DOHH2 (cell line): Measurements from ENCODE around the gene ZNF654.

Experiments
- H3F3A ChIP-seq: fragments of 200-600 bp; sonication (generic), shearing (Covaris generic); 2 replicates; pipeline ENCODE4 v1.6.0; 2016; ENCODE audit warnings: antibody characterized with exemption, mild to moderate bottlenecking; ENCODE audit not compliant: control insufficient read depth, insufficient read depth
- H3K27ac ChIP-seq: fragments of 200-600 bp; sonication (generic); 2 replicates; pipeline ENCODE4 v1.5.1; 2014; ENCODE audit warnings: low read depth, mild to moderate bottlenecking, low read length, moderate library complexity
- H3K27me3 ChIP-seq: fragments of 200-600 bp; sonication (generic); 2 replicates; pipeline ENCODE4 v1.6.1; 2014; ENCODE audit warnings: mild to moderate bottlenecking, low read length, mixed read lengths; ENCODE audit not compliant: control insufficient read depth
- H3K36me3 ChIP-seq: fragments of 200-600 bp; sonication (generic); 2 replicates; pipeline ENCODE4 v1.6.1; 2014; ENCODE audit warnings: mild to moderate bottlenecking, low read length, moderate library complexity, mixed read lengths; ENCODE audit not compliant: control insufficient read depth
- H3K4me1 ChIP-seq: fragments of 200-600 bp; sonication (generic); 2 replicates; pipeline ENCODE4 v1.6.1; 2014; ENCODE audit warnings: mild to moderate bottlenecking, low read length, mixed read lengths; ENCODE audit not compliant: control insufficient read depth
- H3K4me2 ChIP-seq: fragments of 200-600 bp; sonication (generic); 2 replicates; pipeline ENCODE4 v1.6.0; 2014; ENCODE audit warnings: mild to moderate bottlenecking, low read length, moderate library complexity
- H3K4me3 ChIP-seq: fragments of 200-600 bp; sonication (generic); 2 replicates; pipeline ENCODE4 v1.5.1; 2014; ENCODE audit warnings: mild to moderate bottlenecking, low read length, mixed read lengths
- H3K79me2 ChIP-seq: fragments of 200-600 bp; sonication (generic); 2 replicates; pipeline ENCODE4 v1.6.1; 2014; ENCODE audit warnings: mild to moderate bottlenecking, low read length, mixed read lengths; ENCODE audit not compliant: control insufficient read depth
- H3K9me2 ChIP-seq: fragments of 200-600 bp; sonication (generic); replicated peaks from 2 replicates; pipeline ENCODE4 v1.6.1; 2014; ENCODE audit warnings: mild to moderate bottlenecking, low read length, mixed read lengths; ENCODE audit not compliant: control insufficient read depth
- H3K9me3 ChIP-seq: fragments of 200-600 bp; sonication (generic); 2 replicates; pipeline ENCODE4 v1.6.1; 2014; ENCODE audit warnings: antibody characterized with exemption, low read length, mixed read lengths; ENCODE audit not compliant: control insufficient read depth, insufficient read depth
- H4K20me1 ChIP-seq: fragments of 200-600 bp; sonication (generic); 2 replicates; pipeline ENCODE4 v1.6.0; 2014; ENCODE audit warnings: low read depth, mild to moderate bottlenecking, antibody characterized with exemption, low read length, moderate library complexity; ENCODE audit not compliant: control insufficient read depth, insufficient read depth
- EZH2phosphoT487 ChIP-seq: fragments of 200-600 bp; sonication (generic); IDR thresholded peaks from 2 replicates; pipeline ENCODE4 v1.6.1; 2017; ENCODE audit warnings: borderline replicate concordance, mild to moderate bottlenecking, antibody characterized with exemption, low read length, moderate library complexity, mixed read lengths
- TF ChIP-seq, protein P1 (sequence below): fragments of 200-600 bp; sonication (generic); IDR thresholded peaks from one replicate; pipeline ENCODE4 v1.5.1; 2014; ENCODE audit warnings: antibody characterized with exemption, mild to moderate bottlenecking, low read depth, low read length; ENCODE audit not compliant: poor library complexity, severe bottlenecking

The ZNF654 gene

DNA sequence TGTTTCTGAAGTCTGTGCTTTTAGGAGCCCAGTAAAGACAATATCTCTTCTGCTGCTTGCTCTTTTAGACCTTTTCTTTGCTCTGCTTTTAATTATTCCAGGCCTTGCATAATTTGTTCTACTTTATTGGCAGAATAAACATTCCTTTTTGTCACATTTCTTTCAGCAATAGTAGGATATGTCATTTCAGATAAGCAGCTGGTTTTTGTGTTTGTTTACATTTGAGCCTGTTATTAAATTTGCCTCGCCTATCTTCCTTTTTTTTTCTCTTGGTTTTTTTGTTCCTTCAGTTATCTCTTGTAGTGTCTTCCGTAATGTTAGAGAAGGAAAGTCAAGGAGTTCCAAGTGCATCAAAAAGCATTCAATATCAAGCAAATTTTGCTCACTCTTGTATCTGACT, 16.4 kb downstream of the ZNF654 start:
- Histone ChIP-seq H3K79me2 (peaks cover 89% of the 10 kb centered on the region), H3K4me1 (no peaks in the 10 kb centered on the region), H3K36me3 (peaks cover 9% of the 10 kb centered on the region; the same call in 1 of the 2 replicates), H3K27me3 (no peaks in the 10 kb centered on the region), H3K4me3 (no peak overlapping the region), H3K9me2 (no peaks in the 10 kb centered on the region), H4K20me1 (no peaks in the 10 kb centered on the region), H3K9me3 (peaks cover 7% of the 10 kb centered on the region; the same call in 1 of the 2 replicates), H3K27ac (no peak overlapping the region), H3K4me2 (no peak overlapping the region), H3F3A (no peaks in the 10 kb centered on the region)
- TF ChIP-seq EZH2phosphoT487, result no peak
- TF ChIP-seq, protein P1, sequence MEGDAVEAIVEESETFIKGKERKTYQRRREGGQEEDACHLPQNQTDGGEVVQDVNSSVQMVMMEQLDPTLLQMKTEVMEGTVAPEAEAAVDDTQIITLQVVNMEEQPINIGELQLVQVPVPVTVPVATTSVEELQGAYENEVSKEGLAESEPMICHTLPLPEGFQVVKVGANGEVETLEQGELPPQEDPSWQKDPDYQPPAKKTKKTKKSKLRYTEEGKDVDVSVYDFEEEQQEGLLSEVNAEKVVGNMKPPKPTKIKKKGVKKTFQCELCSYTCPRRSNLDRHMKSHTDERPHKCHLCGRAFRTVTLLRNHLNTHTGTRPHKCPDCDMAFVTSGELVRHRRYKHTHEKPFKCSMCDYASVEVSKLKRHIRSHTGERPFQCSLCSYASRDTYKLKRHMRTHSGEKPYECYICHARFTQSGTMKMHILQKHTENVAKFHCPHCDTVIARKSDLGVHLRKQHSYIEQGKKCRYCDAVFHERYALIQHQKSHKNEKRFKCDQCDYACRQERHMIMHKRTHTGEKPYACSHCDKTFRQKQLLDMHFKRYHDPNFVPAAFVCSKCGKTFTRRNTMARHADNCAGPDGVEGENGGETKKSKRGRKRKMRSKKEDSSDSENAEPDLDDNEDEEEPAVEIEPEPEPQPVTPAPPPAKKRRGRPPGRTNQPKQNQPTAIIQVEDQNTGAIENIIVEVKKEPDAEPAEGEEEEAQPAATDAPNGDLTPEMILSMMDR, result no peak

GRCh38 chr3:88076712-88077111, 17.7 kb downstream of the ZNF654 start:
- Histone ChIP-seq H3K4me1 (no peaks in the 10 kb centered on the region), H4K20me1 (no peaks in the 10 kb centered on the region), H3K27ac (no peak overlapping the region), H3K36me3 (peaks cover 4% of the 10 kb centered on the region; the same call in 1 of the 2 replicates), H3K4me3 (no peak overlapping the region), H3K79me2 (peaks cover 92% of the 10 kb centered on the region), H3K27me3 (no peaks in the 10 kb centered on the region), H3F3A (no peaks in the 10 kb centered on the region), H3K9me3 (peaks cover 5% of the 10 kb centered on the region; the same call in 1 of the 2 replicates), H3K9me2 (no peaks in the 10 kb centered on the region), H3K4me2 (no peak overlapping the region)
- TF ChIP-seq, protein P1, result no peak
- no peak for TF ChIP-seq EZH2phosphoT487

GRCh38 chr3:88078932-88079331, 19.9 kb downstream of the ZNF654 start:
- no peaks in the 10 kb centered on the region for H3K27me3 ChIP-seq
- no peak overlapping the region for H3K27ac ChIP-seq
- peaks cover 91% of the 10 kb centered on the region for H3K79me2 ChIP-seq
- no peaks in the 10 kb centered on the region for H3K9me3 ChIP-seq
- TF ChIP-seq, protein P1, result no peak
- TF ChIP-seq EZH2phosphoT487, result no peak
- H3K4me3 ChIP-seq, result no peak overlapping the region
- H3K4me1 ChIP-seq, result no peaks in the 10 kb centered on the region
- H3K36me3 ChIP-seq, result peaks cover 3% of the 10 kb centered on the region; the same call in 1 of the 2 replicates
- H3K9me2 ChIP-seq, result no peaks in the 10 kb centered on the region
- H3F3A ChIP-seq, result no peaks in the 10 kb centered on the region
- no peak overlapping the region for H3K4me2 ChIP-seq
- no peaks in the 10 kb centered on the region for H4K20me1 ChIP-seq
